ENCODE measurements around the gene FNDC11. TPM values are rescaled to one million over a fixed set of nuclear protein-coding genes. Genes with fewer than 3 reads are reported as not detected.

Gene FNDC11
- total RNA-seq, 1 donor from 2014 or later = 0.32 TPM

GRCh38 chr20:63574829-63575743 lies 21.1 kb downstream of the FNDC11 start:
- no peak for DNase-seq
- no peak for ATAC-seq
- TF ChIP-seq CTCF (IDR thresholded peaks at IDR 0.05) = no peak
- intact Hi-C loops (cut with DNase I) = no loop called here
- Histone ChIP-seq H3K9me3 (no peaks in the 10 kb centered on the region), H3K4me1 (peaks cover 12% of the 10 kb centered on the region), H3K27me3 (peaks cover 8% of the 10 kb centered on the region), H3K27ac (no peak overlapping the region), H3K36me3 (peaks cover 6% of the 10 kb centered on the region), H3K4me3 (no peak overlapping the region)

DNA sequence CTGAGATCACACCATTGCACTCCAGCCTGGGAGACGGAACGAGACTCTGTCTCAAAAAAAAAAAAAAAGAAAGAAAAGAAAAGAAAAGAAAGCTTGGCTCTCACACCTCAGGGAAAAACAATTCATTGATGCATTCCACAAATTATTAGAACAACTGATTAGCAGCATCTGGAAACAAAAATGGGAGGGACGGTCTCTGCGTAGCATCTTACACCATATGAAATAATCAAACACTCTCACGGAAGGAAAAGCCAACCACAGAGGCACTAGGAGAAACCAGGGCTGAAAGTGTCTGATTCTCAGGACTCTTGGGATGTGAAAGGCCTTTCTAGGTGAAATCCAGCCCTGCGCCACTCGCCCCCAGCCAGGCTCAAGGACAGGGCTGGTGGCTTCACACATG lies 22.4 kb downstream of the FNDC11 start:
- H3K36me3 ChIP-seq = peaks cover 6% of the 10 kb centered on the region
- H3K9me3 ChIP-seq = no peaks in the 10 kb centered on the region
- ATAC-seq (no peak), DNase-seq (no peak)
- no peak for TF ChIP-seq CTCF (IDR thresholded peaks at IDR 0.05)
- intact Hi-C loops (cut with DNase I) = no loop called here
- no peak overlapping the region for H3K4me3 ChIP-seq
- no peak overlapping the region for H3K27ac ChIP-seq
- peaks cover 12% of the 10 kb centered on the region for H3K4me1 ChIP-seq
- peaks cover 8% of the 10 kb centered on the region for H3K27me3 ChIP-seq

GRCh38 chr20:63577317-63577894 lies 23.4 kb downstream of the FNDC11 start:
- H3K27ac ChIP-seq = no peak overlapping the region

DNA sequence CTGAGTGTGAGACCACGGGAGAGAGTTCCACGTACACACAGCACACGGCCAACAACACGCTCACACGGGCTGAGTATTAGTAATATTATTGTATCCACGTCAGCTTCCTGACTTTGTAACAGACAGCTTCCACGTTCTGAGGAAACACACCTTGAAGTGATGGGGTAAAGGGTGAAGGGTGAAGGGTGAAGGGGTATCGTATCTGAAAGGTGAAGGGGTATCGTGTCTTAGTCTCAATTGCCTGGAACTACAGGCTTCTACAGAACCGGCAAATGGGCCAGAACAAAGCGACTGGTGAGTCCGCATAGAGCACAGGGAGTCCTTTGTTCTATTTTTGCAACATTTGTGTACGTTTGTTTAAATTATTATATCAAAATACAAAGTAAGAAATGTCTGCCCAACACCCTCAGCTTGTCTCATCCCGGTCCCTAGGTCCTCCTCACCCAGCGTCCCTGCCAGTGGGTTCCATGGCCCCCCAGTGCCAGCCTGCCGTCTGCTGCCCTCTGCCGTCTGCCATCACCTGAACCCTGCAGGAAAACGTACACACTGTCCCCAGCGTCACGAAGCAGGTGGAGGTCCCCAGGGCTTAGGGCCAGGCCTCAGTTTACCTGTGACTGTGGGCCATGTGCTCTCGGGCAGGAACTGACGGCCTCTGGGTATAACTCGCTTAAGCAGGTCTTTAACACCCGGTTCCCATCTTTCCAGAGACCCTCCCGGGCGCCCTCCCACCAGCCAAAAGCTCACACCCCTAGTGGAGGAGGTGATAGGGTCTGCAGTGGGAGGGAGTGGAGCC lies 24.5 kb downstream of the FNDC11 start:
- H3K9me3 ChIP-seq = no peaks in the 10 kb centered on the region
- H3K4me3 ChIP-seq = no peak overlapping the region
- no peaks in the 10 kb centered on the region for H3K36me3 ChIP-seq
- peaks cover 8% of the 10 kb centered on the region for H3K27me3 ChIP-seq
- H3K4me1 ChIP-seq = peaks cover 2% of the 10 kb centered on the region
- TF ChIP-seq CTCF (IDR thresholded peaks at IDR 0.05) = peak; percentile 8
- ATAC-seq (no peak), DNase-seq (no peak)
- no peak overlapping the region for H3K27ac ChIP-seq
- intact Hi-C loops (cut with DNase I) = no loop called here

More at GRCh38 chr20:63577317-63577894, 23.4 kb downstream of the FNDC11 start:
- TF ChIP-seq CTCF (IDR thresholded peaks at IDR 0.05) = no peak
- DNase-seq = no peak
- intact Hi-C loops (cut with DNase I) = no loop called here
- H3K27me3 ChIP-seq = peaks cover 8% of the 10 kb centered on the region
- peaks cover 12% of the 10 kb centered on the region for H3K4me1 ChIP-seq
- no peak overlapping the region for H3K4me3 ChIP-seq
- no peak for ATAC-seq
- H3K36me3 ChIP-seq = peaks cover 4% of the 10 kb centered on the region
- no peaks in the 10 kb centered on the region for H3K9me3 ChIP-seq

- Histone ChIP-seq H3K36me3 (no peaks in the 10 kb centered on the region), H3K27ac (no peak overlapping the region), H3K9me3 (no peaks in the 10 kb centered on the region), H3K4me1 (no peaks in the 10 kb centered on the region), H3K4me3 (no peak overlapping the region), H3K27me3 (peaks cover 8% of the 10 kb centered on the region)
- no peak for TF ChIP-seq CTCF (IDR thresholded peaks at IDR 0.05)
- intact Hi-C loops (cut with DNase I) = no loop called here
- ATAC-seq = no peak
- DNase-seq = no peak
Measured at GRCh38 chr20:63579017-63579694, 25.2 kb downstream of the FNDC11 start.

Measured in upper lobe of right lung (tissue), 1 donor.